Measurements from ENCODE around the gene SENP5.

- no peak for TF ChIP-seq CTCF (IDR thresholded peaks at IDR 0.05)
- TF ChIP-seq EP300 (IDR thresholded peaks at IDR 0.05): no peak
These were observed 18.5 kb upstream of the SENP5 start for GRCh38 chr3:196849180-196849741.

Measured in tibial nerve (tissue), 4 donors.